NCI-H187 (cell line): Measurements from ENCODE around the gene TIMMDC1.
"Not testable (repeated sequence)": the region's sequence is repeated elsewhere in the genome, so short reads cannot be mapped to it uniquely, and the experiment has no call there.

Experiments used
- DNase-seq, 2 experiments: peaks; one replicate each; lab custom pipeline; 2025; lab: John Stamatoyannopoulos, UW

TIMMDC1 gene

GRCh38 chr3:119557192-119557876 is 59.0 kb downstream of the TIMMDC1 start:
- DNase-seq = no peak

DNA sequence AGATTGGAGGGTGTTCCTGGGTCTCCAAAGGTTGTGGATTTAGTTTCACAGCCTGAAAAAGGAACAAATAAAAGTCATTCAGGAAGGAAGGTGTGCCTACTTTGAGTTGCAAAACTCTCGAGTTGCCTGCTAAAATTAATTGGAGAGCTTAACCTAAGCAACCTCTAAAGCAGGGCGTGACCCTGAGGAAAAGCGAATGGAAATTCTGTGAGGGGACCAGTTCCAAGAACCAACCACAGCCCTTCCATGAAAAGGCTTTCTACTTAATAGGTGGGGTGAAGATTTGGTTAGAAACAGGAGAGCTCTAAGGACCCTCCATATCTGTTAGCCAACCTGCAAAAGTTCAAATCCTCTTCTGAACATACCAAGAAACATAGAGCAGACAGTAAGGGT is 59.5 kb downstream of the TIMMDC1 start:
- no peak for DNase-seq

DNA sequence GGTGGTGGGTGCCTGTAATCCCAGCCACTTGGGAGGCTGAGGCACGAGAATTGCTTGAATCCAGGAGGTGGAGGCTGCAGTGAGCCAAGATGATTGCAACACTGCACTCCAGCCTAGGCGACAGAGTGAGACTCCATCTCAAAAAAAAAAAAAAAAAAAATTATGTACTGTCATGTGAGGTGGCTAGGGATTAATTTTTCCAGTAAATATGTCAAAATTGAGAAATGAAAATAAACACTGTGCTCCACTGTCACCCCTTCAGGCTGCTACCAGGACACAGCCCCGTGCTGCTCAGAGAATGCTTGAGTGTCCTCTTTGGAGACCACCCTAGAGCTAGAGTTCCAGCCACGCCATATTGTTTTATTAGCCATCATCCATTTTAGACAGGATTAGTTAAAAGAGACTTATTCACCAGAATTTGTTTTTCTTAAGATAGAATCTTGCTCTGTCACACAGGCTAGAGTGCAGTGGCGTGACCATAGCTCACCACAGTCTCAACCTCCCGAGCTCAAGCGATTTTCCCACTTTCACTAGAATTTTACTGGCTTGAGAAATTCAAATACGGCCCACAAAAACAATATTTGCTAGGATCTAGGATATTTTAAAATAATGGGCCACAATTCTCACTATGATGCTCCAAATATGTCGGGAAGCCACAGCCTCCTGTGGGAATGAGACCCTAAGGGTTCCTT is 60.4 kb downstream of the TIMMDC1 start:
- DNase-seq = no peak

DNA sequence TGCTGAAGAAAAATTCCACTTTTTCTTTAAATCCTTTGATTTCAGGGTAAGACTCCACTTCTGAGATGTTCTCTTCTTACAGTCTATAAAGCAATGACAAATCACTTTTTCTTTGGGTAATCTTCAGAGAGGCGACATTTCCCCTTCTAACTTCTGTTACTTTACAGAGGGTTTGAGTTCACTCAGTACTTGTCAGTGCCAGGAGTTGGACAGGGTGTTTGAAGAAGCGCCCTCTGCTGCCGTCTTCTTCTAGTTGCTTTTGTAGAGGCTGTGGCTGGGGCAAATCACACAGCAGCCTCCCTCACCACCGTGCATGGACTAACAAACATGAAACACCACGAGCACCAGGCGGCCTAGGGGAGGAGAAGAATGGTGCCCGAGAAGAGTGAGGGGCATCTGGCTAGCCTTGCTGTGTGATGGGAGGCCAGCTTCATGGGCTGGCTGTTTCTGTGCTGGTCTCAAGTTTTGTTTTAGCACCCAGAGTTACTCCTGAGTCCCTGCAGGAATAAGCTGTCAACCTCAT is 61.2 kb downstream of the TIMMDC1 start, which contains the start of gene CD80:
Gene CD80, minus strand, starts transcription at position 174 of the 523 bp plus-strand sequence. CDS start 1,886 bp downstream, outside the sequence.
- DNase-seq = no peak

DNA sequence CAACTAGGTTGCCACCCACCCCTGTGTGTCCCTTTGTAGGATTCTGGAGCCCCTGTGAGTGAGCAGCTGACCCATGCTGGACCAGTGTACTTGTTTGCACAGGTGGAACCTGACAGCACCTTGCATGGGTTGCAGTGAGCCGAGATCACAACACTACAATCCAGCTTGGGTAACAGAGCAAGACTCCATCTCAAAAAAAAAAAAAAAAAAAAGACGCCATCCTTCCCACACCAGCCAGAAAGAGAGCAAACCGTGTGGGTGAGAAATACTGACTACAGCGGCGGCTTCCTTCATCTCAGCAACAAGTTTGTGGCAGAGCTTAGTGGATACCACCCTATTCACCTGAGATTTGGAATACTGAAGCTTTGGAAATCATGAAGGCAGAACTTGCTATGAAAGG is 61.8 kb downstream of the TIMMDC1 start:
- no peak for DNase-seq

- DNase-seq = no peak
Observed at GRCh38 chr3:119562307-119562961, 64.1 kb downstream of the TIMMDC1 start.

DNA sequence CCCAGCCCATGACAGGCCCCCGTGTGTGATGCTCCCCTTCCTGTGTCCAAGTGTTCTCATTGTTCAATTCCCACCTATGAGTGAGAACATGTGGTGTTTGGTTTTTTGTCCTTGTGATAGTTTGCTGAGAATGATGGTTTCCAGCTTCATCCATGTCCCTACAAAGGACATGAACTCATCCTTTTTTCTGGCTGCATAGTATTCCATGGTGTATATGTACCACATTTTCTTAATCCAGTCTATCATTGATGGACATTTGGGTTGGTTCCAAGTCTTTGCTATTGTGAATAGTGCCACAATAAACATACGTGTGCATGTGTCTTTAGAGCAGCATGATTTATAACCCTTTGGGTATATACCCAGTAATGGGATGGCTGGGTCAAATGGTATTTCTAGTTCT is 65.0 kb downstream of the TIMMDC1 start:
- DNase-seq = not testable (repeated sequence)

GRCh38 chr3:119569156-119569555 is 70.8 kb downstream of the TIMMDC1 start:
- DNase-seq = no peak

GRCh38 chr3:119570229-119570628 is 71.9 kb downstream of the TIMMDC1 start:
- DNase-seq = no peak

DNA sequence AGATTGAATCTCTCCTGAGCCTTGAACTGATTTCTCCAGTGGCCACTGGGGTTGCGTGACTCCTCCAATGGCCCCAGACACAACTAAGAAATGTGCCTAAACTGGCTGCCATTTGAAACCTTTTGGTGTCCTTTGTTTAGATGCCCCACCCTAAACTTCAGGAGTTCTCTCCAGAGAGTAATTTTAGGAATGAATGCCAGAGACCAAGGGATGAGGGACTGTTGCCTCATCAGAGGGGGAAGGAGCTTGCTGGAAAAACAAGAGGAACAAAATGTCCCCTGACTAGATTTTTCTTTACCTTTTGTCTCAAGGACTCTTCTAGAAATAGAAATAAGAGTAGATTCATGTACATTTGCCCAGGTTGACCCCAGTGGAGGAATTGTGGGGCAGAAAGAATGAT is 72.9 kb downstream of the TIMMDC1 start:
- no peak for DNase-seq

GRCh38 chr3:119571688-119572087 is 73.3 kb downstream of the TIMMDC1 start:
- DNase-seq = no peak
